Caco-2 (cell line): ENCODE measurements around the gene SYTL5. TPM values are rescaled to one million over a fixed set of nuclear protein-coding genes. Genes with fewer than 3 reads are reported as not detected.

Experiments
- BruUV-seq: library from RNA; stranded (reverse); fragments of 400-500 nt; replicated peaks from 2 replicates; lab custom pipeline; 2021; lab: Mats Ljungman, UMichigan
- CTCF ChIA-PET: fragments of 300-600 bp; sonication (Branson Sonifier 250); formaldehyde crosslinking; loops from one replicate; lab custom pipeline; 2022; ENCODE audit warnings: antibody characterized with exemption; lab: Charles Lee
- POLR2A ChIA-PET: fragments of 300-600 bp; sonication (Branson Sonifier 250); formaldehyde crosslinking; loops from one replicate; lab custom pipeline; 2022; ENCODE audit warnings: antibody characterized with exemption; lab: Charles Lee
- DNase-seq, 2 experiments: peaks; one replicate each; pipeline versions ENCODE4 v3.0.0 to v3.0.0-alpha.2; 2020 to 2022
- H3K27me3 ChIP-seq: replicated peaks from 2 replicates; pipeline ENCODE4 v1.6.0; 2011; ENCODE audit warnings: low read length; ENCODE audit not compliant: control insufficient read depth, insufficient read depth
- H3K36me3 ChIP-seq: 2 replicates; pipeline ENCODE4 v1.5.1; 2011; ENCODE audit warnings: low read length; ENCODE audit not compliant: control insufficient read depth, insufficient read depth
- H3K4me1 ChIP-seq: fragments of 250-450 bp; sonication (Bioruptor Pico); 2 replicates; pipeline ENCODE4 v1.5.1; 2020; ENCODE audit warnings: mild to moderate bottlenecking
- H3K4me3 ChIP-seq: 2 replicates; pipeline ENCODE4 v1.5.1; 2011; ENCODE audit warnings: low read depth, mild to moderate bottlenecking, control low read depth, low read length
- H3K9me3 ChIP-seq: fragments of 250-450 bp; sonication (Bioruptor Pico); 2 replicates; pipeline ENCODE4 v1.5.1; 2020; ENCODE audit warnings: mild to moderate bottlenecking, moderate library complexity
- H3K27ac Mint-ChIP-seq: one replicate; pipeline ENCODE4 v1.8.0; 2022; ENCODE audit warnings: mixed read lengths; ENCODE audit not compliant: unreplicated experiment
- H3K27me3 Mint-ChIP-seq: one replicate; pipeline ENCODE4 v1.8.0; 2022; ENCODE audit warnings: mixed read lengths; ENCODE audit not compliant: insufficient read depth, unreplicated experiment
- H3K36me3 Mint-ChIP-seq: one replicate; pipeline ENCODE4 v1.8.0; 2022; ENCODE audit warnings: mild to moderate bottlenecking, mixed read lengths; ENCODE audit not compliant: insufficient read depth, unreplicated experiment
- H3K4me1 Mint-ChIP-seq: one replicate; pipeline ENCODE4 v1.8.0; 2022; ENCODE audit warnings: low read depth, mixed read lengths; ENCODE audit not compliant: unreplicated experiment
- H3K4me3 Mint-ChIP-seq: one replicate; pipeline ENCODE4 v1.8.0; 2022; ENCODE audit warnings: mild to moderate bottlenecking, moderate library complexity, mixed read lengths; ENCODE audit not compliant: unreplicated experiment
- H3K9me3 Mint-ChIP-seq: one replicate; pipeline ENCODE4 v1.8.0; 2022; ENCODE audit warnings: mixed read lengths; ENCODE audit not compliant: unreplicated experiment
- intact Hi-C: fragments of 100-400 bp; cut with micrococcal nuclease; formaldehyde crosslinking; loops from one replicate; pipeline ENCODE4 v1.10.0; 2022; ENCODE audit not compliant: unreplicated experiment
- total RNA-seq: library from RNA; stranded (reverse); gene quantifications from 2 replicates; pipeline ENCODE4 v1.2.3, GENCODE V29; 2022
- TF ChIP-seq, protein P1 (sequence below), 2 experiments: fragments of 200-600 bp in 1 of 2; IDR thresholded peaks; 1 replicate in 1 of 2; 2 replicates in 1 of 2; pipeline versions ENCODE4 v1.5.1 to v1.8.0; 2011 to 2022; ENCODE audit warnings: antibody characterized with exemption in 1 of 2, control low read depth in 1 of 2, inconsistent platforms in 1 of 2, low read depth in 1 of 2, low read length in 1 of 2, mild to moderate bottlenecking in 1 of 2, moderate library complexity in 1 of 2; ENCODE audit not compliant: insufficient read depth in 1 of 2, severe bottlenecking in 1 of 2, unreplicated experiment in 1 of 2

Gene SYTL5
- total RNA-seq, 1 experiment from 2014 or later = 8.9 TPM

DNA sequence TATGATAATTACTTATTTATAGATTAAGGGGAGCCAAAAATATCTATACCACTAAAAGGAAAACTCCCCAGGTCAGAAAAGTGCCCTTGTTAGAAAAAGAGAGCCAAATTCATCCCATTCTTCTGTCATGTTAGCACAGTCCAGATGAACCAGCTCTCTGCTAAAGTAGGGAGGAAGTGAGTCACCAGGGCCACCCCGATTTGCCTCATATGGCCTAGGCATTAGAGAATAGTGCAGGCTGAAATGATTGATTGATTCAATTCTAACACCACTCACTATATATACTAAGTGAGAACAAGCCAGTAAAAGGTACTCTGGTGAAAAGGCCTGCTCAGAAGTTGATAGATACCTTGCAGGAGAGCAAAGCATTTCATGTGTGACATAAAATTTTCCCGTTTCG, 119.8 kb downstream of the SYTL5 start:
- Mint-ChIP-seq H3K4me3 (no peak overlapping the region), H3K9me3 (no peaks in the 10 kb centered on the region), H3K27me3 (no peaks in the 10 kb centered on the region), H3K4me1 (no peaks in the 10 kb centered on the region), H3K27ac (no peak overlapping the region), H3K36me3 (no peaks in the 10 kb centered on the region)
- ChIA-PET POLR2A (no interaction called here), CTCF (no interaction called here)
- TF ChIP-seq, protein P1, sequence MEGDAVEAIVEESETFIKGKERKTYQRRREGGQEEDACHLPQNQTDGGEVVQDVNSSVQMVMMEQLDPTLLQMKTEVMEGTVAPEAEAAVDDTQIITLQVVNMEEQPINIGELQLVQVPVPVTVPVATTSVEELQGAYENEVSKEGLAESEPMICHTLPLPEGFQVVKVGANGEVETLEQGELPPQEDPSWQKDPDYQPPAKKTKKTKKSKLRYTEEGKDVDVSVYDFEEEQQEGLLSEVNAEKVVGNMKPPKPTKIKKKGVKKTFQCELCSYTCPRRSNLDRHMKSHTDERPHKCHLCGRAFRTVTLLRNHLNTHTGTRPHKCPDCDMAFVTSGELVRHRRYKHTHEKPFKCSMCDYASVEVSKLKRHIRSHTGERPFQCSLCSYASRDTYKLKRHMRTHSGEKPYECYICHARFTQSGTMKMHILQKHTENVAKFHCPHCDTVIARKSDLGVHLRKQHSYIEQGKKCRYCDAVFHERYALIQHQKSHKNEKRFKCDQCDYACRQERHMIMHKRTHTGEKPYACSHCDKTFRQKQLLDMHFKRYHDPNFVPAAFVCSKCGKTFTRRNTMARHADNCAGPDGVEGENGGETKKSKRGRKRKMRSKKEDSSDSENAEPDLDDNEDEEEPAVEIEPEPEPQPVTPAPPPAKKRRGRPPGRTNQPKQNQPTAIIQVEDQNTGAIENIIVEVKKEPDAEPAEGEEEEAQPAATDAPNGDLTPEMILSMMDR (IDR thresholded peaks at IDR 0.05; ENCODE audit: insufficient read depth in 1 of 2, low read depth in 1 of 2, low read length in 1 of 2, severe bottlenecking in 1 of 2, unreplicated experiment in 1 of 2) = no peak
- Histone ChIP-seq H3K9me3 (no peaks in the 10 kb centered on the region), H3K4me3 (no peak overlapping the region), H3K36me3 (no peaks in the 10 kb centered on the region), H3K27me3 (no peaks in the 10 kb centered on the region), H3K4me1 (no peaks in the 10 kb centered on the region)
- DNase-seq = no peak
- intact Hi-C loops = no loop called here
- BruUV-seq = no TSS peak

DNA sequence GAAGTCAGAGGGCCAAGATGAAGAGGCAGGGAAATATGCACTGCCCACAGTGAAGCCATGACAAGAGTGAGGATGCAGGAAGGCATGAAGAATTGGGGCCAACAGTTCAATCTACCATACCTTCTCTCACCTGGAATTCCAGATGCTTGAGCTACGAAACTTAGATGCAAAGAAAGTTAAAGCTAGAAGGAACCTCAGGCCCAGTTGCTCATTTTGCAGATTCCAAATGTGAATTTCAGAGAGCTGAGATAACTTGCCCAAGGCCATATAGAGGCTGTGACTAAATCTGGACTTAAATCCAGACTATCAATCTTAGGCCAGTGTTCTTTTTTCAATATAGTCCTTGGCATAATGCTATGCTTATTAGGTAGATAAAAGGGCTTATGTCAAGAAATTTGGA, 121.6 kb downstream of the SYTL5 start:
- Histone ChIP-seq H3K27me3 (no peaks in the 10 kb centered on the region), H3K4me3 (no peak overlapping the region), H3K4me1 (no peaks in the 10 kb centered on the region), H3K9me3 (no peaks in the 10 kb centered on the region), H3K36me3 (no peaks in the 10 kb centered on the region)
- Mint-ChIP-seq H3K4me3 (no peak overlapping the region), H3K27ac (no peak overlapping the region), H3K4me1 (no peaks in the 10 kb centered on the region), H3K36me3 (no peaks in the 10 kb centered on the region), H3K9me3 (no peaks in the 10 kb centered on the region), H3K27me3 (no peaks in the 10 kb centered on the region)
- BruUV-seq = no TSS peak
- intact Hi-C loops = no loop called here
- no peak for DNase-seq
- TF ChIP-seq, protein P1 (IDR thresholded peaks at IDR 0.05; ENCODE audit: insufficient read depth in 1 of 2, low read depth in 1 of 2, low read length in 1 of 2, severe bottlenecking in 1 of 2, unreplicated experiment in 1 of 2) = no peak
- POLR2A ChIA-PET = no interaction called here
- CTCF ChIA-PET = no interaction called here

DNA sequence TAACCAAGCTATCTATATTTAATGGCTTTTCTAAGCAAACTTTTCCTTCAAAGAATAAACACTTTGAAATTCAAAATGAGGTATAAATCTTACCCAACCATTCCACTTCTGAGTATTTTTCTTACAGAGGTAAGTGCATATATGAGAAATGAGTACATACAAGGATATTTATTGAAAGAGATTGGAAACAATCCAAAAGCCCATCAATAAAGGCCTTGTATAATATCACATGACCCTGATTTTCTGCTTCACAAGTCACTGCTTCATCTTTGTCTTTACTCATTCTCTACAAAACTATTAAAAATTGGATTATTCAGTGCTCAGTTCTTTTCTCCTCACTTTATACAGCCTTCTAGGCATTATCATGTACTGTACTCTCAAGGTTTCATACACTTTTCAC, 123.0 kb downstream of the SYTL5 start:
- Histone ChIP-seq H3K27me3 (no peaks in the 10 kb centered on the region), H3K4me1 (no peaks in the 10 kb centered on the region), H3K36me3 (no peaks in the 10 kb centered on the region), H3K9me3 (no peaks in the 10 kb centered on the region), H3K4me3 (no peak overlapping the region)
- Mint-ChIP-seq H3K4me3 (no peak overlapping the region), H3K27me3 (no peaks in the 10 kb centered on the region), H3K4me1 (no peaks in the 10 kb centered on the region), H3K36me3 (no peaks in the 10 kb centered on the region), H3K9me3 (no peaks in the 10 kb centered on the region), H3K27ac (no peak overlapping the region)
- ChIA-PET POLR2A (no interaction called here), CTCF (no interaction called here)
- intact Hi-C loops = no loop called here
- DNase-seq = no peak
- TF ChIP-seq, protein P1 (IDR thresholded peaks at IDR 0.05; ENCODE audit: insufficient read depth in 1 of 2, low read depth in 1 of 2, low read length in 1 of 2, severe bottlenecking in 1 of 2, unreplicated experiment in 1 of 2) = no peak
- no TSS peak for BruUV-seq
